ENCODE results near the gene HOXB1. TPM values are rescaled to one million over a fixed set of nuclear protein-coding genes. Genes with fewer than 3 reads are reported as not detected.
"Not testable (repeated sequence)": the region's sequence is repeated elsewhere in the genome, so short reads cannot be mapped to it uniquely, and the experiment has no call there.

HOXB1 gene
- polyA plus RNA-seq, 1 donor, result not detected

DNA sequence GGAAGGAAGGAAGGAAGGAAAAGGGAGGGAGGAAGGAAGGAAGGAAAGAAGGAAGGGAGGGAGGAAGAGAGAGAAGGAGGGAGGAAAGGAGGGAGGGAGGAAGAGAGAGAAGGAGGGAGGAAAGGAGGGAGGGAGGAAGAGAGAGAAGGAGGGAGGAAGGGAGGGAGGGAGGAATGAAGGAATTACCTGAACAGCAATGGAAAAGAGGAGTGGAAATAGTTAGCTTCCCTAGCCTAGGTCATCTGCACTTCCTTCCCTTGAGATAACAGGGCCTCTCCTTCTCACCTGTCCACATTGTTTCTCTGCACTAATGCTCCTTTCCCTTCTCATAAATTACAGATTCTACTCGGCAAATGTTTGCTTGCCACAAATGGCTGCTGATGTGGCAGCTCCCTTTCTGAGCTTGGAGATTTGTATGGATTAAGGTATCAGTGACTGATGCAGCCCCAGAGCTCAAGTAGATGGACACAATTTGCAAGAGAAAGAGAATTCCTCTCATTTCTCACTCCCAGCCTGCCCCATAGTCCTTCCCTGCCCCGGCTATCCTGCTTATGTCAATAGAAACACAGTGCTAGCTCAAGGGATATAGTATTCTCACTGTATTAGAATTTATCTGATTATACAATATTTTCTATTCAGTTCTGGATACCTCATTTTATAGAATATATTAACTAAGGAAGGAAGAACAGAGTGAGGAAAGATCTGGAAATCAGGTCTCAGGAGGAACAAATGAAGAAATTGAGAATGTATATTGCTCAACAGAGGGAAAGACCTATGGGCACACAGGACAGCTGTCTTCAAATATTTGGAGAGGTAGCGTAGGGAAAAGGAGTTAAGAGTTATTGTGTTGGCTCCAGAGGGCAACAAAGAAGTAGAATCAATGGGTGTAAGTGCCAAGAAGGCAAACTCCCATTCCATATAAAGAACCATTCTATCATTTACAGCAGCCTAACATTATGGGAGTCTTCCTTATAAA lies 14.6 kb downstream of the HOXB1 start:
- no peak for DNase-seq

GRCh38 chr17:48514477-48514876 lies 16.3 kb downstream of the HOXB1 start:
- no peak for DNase-seq

DNA sequence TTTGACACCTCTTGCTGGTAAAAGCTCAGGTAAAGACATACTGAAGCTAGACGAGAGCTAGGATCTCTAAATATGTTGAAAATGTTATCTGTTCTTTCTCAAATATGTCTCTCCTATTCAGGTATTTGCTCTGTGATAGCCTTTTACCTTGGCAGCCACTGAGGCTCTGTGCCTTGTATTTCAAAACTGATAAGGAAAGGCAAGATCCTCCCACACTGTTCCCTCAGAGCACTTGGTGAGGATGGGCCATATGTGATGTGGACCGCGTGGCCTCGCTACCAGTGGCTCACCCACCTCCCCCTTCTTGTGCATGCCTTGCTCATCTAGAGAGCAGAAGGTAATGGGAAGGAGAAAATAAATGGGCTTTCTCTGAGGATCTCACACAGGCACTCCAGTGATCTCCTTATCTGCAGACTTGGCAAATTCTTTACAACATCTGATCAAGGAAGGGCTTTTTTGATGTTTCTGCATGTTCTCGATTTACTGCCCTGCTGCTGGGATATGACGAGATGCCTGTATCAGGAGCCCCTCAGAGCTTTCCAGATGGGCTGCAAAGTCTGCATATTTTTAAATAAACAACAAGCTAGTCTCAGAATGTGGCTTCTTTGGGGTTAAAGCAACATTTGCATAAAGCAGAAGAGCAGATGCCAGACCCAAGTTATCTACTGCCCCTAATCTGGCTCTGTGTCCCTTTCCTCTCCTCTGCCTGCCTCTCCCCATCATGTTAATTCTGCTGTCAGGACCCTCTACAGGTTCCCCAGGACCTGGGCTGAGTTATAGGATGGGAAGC lies 16.9 kb downstream of the HOXB1 start:
- no peak for DNase-seq

DNA sequence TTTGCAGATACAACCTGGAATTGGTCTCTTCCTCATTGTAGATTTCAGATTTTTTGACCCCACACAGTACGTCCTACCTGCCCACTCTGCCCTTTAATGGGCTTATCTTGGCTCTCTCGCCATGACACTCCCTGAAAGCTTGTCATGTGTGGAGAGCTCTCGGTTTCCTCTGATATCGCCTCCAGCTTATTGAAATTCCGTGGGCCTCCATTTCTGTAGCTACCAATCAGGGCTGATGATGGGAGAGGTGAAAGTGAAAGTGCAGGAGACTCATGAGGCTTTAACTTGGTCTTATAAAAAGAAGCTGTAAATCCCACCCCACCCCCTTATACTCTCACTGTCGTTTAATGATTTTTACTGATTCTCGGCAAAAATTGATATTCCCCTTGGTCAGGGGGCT lies 17.7 kb downstream of the HOXB1 start:
- DNase-seq, result no peak

- DNase-seq, result no peak
Observed at GRCh38 chr17:48510761-48511604, 19.8 kb downstream of the HOXB1 start.

- no peak for DNase-seq
Observed at GRCh38 chr17:48510381-48510760, 20.4 kb downstream of the HOXB1 start.

DNA sequence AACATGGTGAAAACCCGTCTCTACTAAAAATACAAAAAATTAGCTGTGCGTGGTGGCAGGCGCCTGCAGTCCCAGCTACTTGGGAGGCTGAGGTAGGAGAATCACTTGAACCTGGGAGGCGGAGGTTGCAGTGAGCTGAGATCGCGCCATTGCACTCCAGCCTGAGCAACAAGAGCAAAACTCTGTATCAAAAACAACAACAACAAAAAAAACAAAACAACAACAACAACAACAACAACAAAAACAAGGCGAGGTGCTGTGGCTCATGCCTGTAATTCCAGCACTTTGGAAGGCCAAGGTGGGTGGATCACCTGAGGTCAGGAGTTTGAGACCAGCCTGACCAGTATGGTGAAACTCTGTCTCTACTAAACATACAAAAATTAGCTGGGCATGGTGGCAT lies 21.1 kb downstream of the HOXB1 start:
- not testable (repeated sequence) for DNase-seq

DNA sequence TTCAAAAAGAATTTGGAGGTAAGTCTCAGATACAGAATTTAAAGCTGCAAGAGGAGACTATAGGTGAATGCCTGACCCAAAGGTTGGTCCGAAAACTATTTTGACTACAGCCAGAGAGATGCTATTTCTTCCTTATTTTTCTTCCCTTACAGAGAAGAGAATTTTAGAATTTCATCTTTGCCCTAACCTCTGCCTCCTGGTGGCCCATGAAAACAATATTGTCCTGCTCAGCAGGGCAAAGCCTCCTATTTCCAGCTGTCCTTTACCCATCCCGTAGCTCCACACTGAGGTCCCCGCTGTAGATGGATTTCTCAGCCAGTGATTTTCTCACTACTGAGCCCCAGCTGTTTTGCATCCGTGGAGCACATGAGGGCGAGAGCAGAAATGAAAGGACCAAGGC lies 24.6 kb downstream of the HOXB1 start:
- DNase-seq, result no peak

GRCh38 chr17:48505788-48506187 lies 25.0 kb downstream of the HOXB1 start:
- no peak for DNase-seq

- DNase-seq, result no peak
Observed at GRCh38 chr17:48504953-48505352, 25.9 kb downstream of the HOXB1 start.

GRCh38 chr17:48503747-48504146 lies 27.1 kb downstream of the HOXB1 start:
- no peak for DNase-seq

- DNase-seq, result no peak
Observed at GRCh38 chr17:48502901-48503300, 27.9 kb downstream of the HOXB1 start.

DNA sequence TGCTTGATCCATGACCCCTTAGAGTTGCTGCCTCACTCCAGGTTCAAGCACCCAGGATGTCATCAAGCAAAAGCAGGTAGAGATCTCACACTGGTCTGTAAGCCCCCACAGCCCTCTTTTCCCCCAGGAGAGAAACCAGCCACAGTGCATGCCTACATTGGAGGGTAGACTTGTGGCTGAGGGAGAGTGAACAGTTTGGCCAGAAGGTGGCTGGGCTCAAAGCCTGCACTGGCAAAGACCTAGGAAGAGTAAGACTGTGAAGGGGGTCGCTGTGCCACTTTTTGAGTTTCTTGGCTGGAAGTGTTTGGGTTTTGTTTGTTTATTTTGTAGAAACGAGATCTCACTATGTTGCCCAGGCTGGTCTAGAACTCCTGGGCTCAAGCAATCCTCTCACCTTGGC lies 28.5 kb downstream of the HOXB1 start:
- no peak for DNase-seq

GRCh38 chr17:48500435-48501426 lies 30.1 kb downstream of the HOXB1 start:
- DNase-seq, result no peak

- DNase-seq, result no peak
Observed at GRCh38 chr17:48499735-48500434, 30.9 kb downstream of the HOXB1 start.

DNA sequence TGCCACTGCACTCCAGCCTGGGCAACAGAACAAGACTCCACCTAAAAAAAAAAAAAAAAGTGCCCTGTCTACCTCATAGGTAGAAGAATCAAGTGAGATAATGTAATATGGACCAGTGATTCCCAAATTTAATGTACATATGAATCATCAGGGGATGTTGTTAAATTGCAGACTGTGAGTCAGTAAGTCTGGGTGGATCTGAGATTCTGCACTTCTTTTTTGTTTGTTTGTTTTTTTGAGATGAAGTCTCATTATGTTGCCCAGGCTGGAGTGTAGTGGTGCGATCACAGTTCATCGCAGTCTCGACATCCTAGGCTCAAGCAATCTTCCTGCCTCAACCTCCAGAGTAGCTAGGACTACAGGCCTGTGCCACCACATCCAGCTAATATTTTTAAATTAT lies 31.6 kb downstream of the HOXB1 start:
- DNase-seq, result no peak

- DNase-seq, result no peak
Observed at GRCh38 chr17:48498164-48498850, 32.5 kb downstream of the HOXB1 start.

DNA sequence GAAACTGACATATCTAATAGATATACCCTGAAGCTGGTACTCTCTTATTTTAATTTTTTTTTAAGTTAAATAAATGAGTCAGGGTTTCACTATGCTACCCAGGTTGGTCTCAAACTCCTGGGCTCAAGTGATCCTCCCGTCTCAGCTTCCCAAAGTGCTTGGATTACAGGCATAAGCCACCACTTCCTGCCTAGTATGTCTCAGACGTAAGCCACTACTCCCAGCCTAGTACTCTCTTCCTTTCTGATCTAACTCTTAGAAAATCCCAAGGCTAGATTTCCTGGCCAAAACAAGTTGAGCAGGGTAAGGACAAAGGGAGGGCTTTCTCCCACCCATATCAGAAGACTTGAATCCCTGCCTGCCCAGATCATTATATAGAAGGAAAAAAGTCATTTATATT lies 33.7 kb downstream of the HOXB1 start:
- no peak for DNase-seq

DNA sequence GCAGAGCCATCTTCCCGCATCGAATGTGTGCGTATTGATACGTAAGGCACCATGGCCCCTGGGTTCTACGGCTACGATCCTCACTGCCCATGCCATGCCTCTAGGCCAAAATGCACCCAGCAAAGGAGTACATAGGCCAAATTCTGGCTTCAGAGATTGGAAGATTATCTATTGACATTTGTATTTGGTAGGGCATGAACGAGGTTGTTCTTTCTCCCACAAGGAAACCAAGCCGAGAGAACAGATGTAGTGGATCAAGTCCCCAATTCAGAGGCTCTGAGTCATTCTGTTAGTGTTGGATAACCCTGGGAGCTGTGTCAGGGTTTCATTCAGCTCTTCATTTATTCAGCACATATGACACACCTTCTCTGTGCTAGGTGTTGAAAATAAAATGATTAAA lies 36.5 kb downstream of the HOXB1 start:
- no peak for DNase-seq
